ENCODE measurements around the gene CPTP. TPM values are rescaled to one million over a fixed set of nuclear protein-coding genes. Genes with fewer than 3 reads are reported as not detected.

The CPTP gene
- total RNA-seq, 1 donor from 2014 or later = 20.4 TPM

DNA sequence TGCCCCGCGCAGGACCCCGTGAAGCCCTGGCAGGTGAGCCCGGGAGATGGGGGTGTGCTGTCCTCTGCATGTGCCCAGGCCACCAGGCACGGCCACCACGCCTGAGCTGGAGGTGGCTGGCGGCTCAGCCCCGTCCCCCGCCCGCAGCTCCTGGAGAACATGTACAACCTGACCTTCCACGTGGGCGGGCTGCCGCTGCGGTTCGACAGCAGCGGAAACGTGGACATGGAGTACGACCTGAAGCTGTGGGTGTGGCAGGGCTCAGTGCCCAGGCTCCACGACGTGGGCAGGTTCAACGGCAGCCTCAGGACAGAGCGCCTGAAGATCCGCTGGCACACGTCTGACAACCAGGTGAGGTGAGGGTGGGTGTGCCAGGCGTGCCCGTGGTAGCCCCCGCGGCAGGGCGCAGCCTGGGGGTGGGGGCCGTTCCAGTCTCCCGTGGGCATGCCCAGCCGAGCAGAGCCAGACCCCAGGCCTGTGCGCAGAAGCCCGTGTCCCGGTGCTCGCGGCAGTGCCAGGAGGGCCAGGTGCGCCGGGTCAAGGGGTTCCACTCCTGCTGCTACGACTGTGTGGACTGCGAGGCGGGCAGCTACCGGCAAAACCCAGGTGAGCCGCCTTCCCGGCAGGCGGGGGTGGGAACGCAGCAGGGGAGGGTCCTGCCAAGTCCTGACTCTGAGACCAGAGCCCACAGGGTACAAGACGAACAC lies 8.3 kb downstream of the CPTP start:
- H3K36me3 ChIP-seq = peaks cover 10% of the 10 kb centered on the region
- DNase-seq (peak; percentile 85), ATAC-seq (peak; percentile 55)
- TF ChIP-seq, protein P1, sequence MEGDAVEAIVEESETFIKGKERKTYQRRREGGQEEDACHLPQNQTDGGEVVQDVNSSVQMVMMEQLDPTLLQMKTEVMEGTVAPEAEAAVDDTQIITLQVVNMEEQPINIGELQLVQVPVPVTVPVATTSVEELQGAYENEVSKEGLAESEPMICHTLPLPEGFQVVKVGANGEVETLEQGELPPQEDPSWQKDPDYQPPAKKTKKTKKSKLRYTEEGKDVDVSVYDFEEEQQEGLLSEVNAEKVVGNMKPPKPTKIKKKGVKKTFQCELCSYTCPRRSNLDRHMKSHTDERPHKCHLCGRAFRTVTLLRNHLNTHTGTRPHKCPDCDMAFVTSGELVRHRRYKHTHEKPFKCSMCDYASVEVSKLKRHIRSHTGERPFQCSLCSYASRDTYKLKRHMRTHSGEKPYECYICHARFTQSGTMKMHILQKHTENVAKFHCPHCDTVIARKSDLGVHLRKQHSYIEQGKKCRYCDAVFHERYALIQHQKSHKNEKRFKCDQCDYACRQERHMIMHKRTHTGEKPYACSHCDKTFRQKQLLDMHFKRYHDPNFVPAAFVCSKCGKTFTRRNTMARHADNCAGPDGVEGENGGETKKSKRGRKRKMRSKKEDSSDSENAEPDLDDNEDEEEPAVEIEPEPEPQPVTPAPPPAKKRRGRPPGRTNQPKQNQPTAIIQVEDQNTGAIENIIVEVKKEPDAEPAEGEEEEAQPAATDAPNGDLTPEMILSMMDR (IDR thresholded peaks at IDR 0.05) = no peak
- peaks cover 4% of the 10 kb centered on the region for H3K4me1 ChIP-seq
- intact Hi-C loops (cut with DNase I) = no loop called here
- no peaks in the 10 kb centered on the region for H3K9me3 ChIP-seq
- no peaks in the 10 kb centered on the region for H3K27me3 ChIP-seq
- H3K27ac ChIP-seq = no peak overlapping the region
- H3K4me3 ChIP-seq = no peak overlapping the region

DNA sequence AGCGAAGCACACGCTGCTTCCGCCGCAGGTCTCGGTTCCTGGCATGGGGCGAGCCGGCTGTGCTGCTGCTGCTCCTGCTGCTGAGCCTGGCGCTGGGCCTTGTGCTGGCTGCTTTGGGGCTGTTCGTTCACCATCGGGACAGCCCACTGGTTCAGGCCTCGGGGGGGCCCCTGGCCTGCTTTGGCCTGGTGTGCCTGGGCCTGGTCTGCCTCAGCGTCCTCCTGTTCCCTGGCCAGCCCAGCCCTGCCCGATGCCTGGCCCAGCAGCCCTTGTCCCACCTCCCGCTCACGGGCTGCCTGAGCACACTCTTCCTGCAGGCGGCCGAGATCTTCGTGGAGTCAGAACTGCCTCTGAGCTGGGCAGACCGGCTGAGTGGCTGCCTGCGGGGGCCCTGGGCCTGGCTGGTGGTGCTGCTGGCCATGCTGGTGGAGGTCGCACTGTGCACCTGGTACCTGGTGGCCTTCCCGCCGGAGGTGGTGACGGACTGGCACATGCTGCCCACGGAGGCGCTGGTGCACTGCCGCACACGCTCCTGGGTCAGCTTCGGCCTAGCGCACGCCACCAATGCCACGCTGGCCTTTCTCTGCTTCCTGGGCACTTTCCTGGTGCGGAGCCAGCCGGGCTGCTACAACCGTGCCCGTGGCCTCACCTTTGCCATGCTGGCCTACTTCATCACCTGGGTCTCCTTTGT lies 9.1 kb downstream of the CPTP start:
- Histone ChIP-seq H3K27ac (no peak overlapping the region), H3K4me1 (peaks cover 4% of the 10 kb centered on the region), H3K36me3 (peaks cover 9% of the 10 kb centered on the region), H3K4me3 (no peak overlapping the region), H3K9me3 (no peaks in the 10 kb centered on the region), H3K27me3 (no peaks in the 10 kb centered on the region)
- ATAC-seq (no peak), DNase-seq (no peak)
- TF ChIP-seq, protein P1 (IDR thresholded peaks at IDR 0.05) = no peak
- intact Hi-C loops (cut with DNase I) = no loop called here

DNA sequence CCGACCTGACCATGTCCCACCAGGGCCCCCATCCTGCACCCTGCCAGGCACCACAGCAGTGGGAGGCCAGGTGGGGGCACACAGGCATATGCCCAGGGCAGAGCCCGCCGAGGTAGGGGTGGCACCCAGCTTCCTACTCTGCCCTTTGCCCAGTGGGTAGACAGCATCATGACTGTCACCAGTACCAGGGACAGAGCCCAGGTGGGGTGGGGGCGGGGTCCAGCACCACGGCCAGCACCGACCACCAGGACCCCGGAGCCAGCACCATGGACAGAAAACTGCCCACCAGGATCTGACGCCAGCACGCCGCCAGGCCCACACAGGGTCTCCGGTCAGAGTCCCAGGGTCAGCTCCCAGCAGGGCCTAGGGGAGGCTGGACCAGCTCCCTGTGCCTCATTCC lies 10.2 kb downstream of the CPTP start:
- peaks cover 13% of the 10 kb centered on the region for H3K36me3 ChIP-seq
- intact Hi-C loops (cut with DNase I) = no loop called here
- no peak overlapping the region for H3K27ac ChIP-seq
- H3K27me3 ChIP-seq = no peaks in the 10 kb centered on the region
- H3K4me1 ChIP-seq = peaks cover 4% of the 10 kb centered on the region
- no peaks in the 10 kb centered on the region for H3K9me3 ChIP-seq
- no peak overlapping the region for H3K4me3 ChIP-seq
- DNase-seq (no peak), ATAC-seq (no peak)
- TF ChIP-seq, protein P1 (IDR thresholded peaks at IDR 0.05) = no peak

DNA sequence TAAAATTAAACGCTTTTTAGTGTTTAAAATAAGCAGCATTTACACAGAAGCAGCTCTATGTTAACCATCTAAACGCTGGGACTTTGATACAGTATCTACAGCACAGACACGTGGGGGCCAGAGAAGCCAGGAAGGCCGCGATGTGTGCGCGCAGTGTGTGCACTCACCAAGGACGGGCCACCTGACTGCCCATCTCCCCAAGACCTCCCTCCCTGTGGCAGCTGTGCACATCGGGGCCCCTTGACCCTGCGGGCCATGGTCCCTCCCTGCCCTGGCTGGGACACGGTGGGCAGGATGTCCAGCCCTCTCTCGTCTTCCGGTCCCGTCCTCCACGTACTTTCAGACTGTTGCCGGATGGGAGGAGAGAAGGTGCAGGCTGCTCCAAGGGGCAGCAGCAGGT lies 10.7 kb downstream of the CPTP start:
- no peak overlapping the region for H3K4me3 ChIP-seq
- intact Hi-C loops (cut with DNase I) = no loop called here

DNA sequence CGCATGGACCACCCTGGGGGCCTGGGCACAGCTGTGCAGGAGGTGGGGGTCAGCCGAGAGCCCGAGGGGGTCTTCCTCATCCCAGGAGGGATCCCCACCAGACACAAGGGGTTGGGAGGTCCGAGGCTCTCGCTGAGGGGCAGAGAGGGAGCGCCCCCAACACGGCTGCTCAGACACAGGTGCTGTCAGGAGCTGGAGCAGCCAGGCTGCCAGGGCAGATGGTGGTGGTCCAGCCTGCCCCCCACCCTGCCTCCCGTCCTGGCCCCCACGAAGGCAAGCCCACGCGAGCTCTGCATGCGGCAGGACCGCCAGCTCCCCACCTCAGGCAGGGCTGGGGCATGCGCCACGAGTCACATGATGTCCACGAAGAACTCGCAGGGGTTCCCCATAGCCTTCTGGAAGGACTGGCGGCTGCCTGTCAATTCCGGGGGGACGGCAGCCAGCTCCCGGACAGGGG lies 11.2 kb downstream of the CPTP start:
- TF ChIP-seq, protein P1 (IDR thresholded peaks at IDR 0.05) = no peak
- peaks cover 13% of the 10 kb centered on the region for H3K36me3 ChIP-seq
- H3K4me3 ChIP-seq = no peak overlapping the region
- no peak for DNase-seq
- H3K27ac ChIP-seq = no peak overlapping the region
- intact Hi-C loops (cut with DNase I) = no loop called here
- H3K4me1 ChIP-seq = peaks cover 3% of the 10 kb centered on the region
- H3K9me3 ChIP-seq = no peaks in the 10 kb centered on the region
- no peaks in the 10 kb centered on the region for H3K27me3 ChIP-seq
- ATAC-seq = no peak

More for the DNA sequence above, 10.7 kb downstream of the CPTP start:
- TF ChIP-seq, protein P1 (IDR thresholded peaks at IDR 0.05) = no peak
- peaks cover 4% of the 10 kb centered on the region for H3K4me1 ChIP-seq
- no peak overlapping the region for H3K27ac ChIP-seq
- H3K27me3 ChIP-seq = no peaks in the 10 kb centered on the region
- peaks cover 13% of the 10 kb centered on the region for H3K36me3 ChIP-seq
- ATAC-seq = no peak
- no peak for DNase-seq
- no peaks in the 10 kb centered on the region for H3K9me3 ChIP-seq

Data from upper lobe of right lung (tissue), 1 donor.